Liver (tissue), 3 donors: ENCODE data around the gene SCAI.

Experiments
- REST ChIP-seq: IDR thresholded peaks from 2 replicates; pipeline ENCODE4 v1.6.1; 2016; ENCODE audit warnings: antibody characterized with exemption, mild to moderate bottlenecking
- SP1 ChIP-seq: IDR thresholded peaks from 2 replicates; pipeline ENCODE4 v1.6.1; 2018; ENCODE audit warnings: antibody characterized with exemption, mild to moderate bottlenecking
- YY1 ChIP-seq: IDR thresholded peaks from 2 replicates; pipeline ENCODE4 v1.6.1; 2016; ENCODE audit warnings: antibody characterized with exemption, mild to moderate bottlenecking
- TF ChIP-seq, protein P1 (sequence below): fragments of 150-350 bp; IDR thresholded peaks from 2 replicates; pipeline ENCODE4 v1.5.1; 2017; ENCODE audit warnings: improper control_type of control experiment, low read depth, low read length; ENCODE audit not compliant: missing input control
- donor health status: healthy.
- donor health status: healthy.

DNA sequence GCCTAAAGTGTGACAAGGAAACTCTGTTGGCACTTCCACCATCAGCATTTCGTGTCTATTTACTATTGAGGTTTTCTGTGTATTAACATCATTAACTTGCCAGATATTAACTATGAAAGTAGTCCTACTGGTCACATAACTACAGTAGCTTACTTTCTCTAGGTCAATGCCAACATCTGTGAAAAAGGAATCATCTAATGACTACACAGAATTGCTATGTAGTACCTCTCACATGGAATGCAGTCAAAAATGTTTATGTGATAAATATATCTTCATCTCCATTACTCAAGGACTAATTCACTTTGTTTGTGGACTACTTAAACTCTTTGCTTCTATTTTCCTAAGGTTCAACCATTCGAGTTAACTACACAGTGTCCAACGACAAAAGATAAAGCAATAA is 2.1 kb downstream of the SCAI start:
- TF ChIP-seq, protein P1, sequence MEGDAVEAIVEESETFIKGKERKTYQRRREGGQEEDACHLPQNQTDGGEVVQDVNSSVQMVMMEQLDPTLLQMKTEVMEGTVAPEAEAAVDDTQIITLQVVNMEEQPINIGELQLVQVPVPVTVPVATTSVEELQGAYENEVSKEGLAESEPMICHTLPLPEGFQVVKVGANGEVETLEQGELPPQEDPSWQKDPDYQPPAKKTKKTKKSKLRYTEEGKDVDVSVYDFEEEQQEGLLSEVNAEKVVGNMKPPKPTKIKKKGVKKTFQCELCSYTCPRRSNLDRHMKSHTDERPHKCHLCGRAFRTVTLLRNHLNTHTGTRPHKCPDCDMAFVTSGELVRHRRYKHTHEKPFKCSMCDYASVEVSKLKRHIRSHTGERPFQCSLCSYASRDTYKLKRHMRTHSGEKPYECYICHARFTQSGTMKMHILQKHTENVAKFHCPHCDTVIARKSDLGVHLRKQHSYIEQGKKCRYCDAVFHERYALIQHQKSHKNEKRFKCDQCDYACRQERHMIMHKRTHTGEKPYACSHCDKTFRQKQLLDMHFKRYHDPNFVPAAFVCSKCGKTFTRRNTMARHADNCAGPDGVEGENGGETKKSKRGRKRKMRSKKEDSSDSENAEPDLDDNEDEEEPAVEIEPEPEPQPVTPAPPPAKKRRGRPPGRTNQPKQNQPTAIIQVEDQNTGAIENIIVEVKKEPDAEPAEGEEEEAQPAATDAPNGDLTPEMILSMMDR: no peak
- TF ChIP-seq SP1 (no peak), YY1 (no peak), REST (no peak)
